SW480 (cell line): ENCODE results near the gene MMP24OS.
"Not testable (repeated sequence)": the region's sequence is repeated elsewhere in the genome, so short reads cannot be mapped to it uniquely, and the experiment has no call there.

Experiments
- DNase-seq: peaks from one replicate; pipeline ENCODE4 v3.0.0-alpha.2; 2016; ENCODE audit warnings: low spot score

MMP24OS gene

GRCh38 chr20:35275741-35276251, 2.1 kb downstream of the MMP24OS start:
- DNase-seq, result no peak

- DNase-seq, result no peak
These were observed 3.5 kb downstream of the MMP24OS start for GRCh38 chr20:35274172-35275092.

- no peak for DNase-seq
These were observed 4.3 kb downstream of the MMP24OS start for GRCh38 chr20:35273449-35274171.

GRCh38 chr20:35271904-35272303, 6.0 kb downstream of the MMP24OS start:
- DNase-seq, result no peak

- DNase-seq, result no peak
These were observed 6.6 kb downstream of the MMP24OS start for GRCh38 chr20:35271073-35271882.

- no peak for DNase-seq
These were observed 7.7 kb downstream of the MMP24OS start for GRCh38 chr20:35270021-35270902.

GRCh38 chr20:35269055-35269781, 8.7 kb downstream of the MMP24OS start:
- DNase-seq, result peak; percentile 55

- no peak for DNase-seq
These were observed 10.8 kb downstream of the MMP24OS start for GRCh38 chr20:35267092-35267491.

GRCh38 chr20:35264755-35265154, 13.2 kb downstream of the MMP24OS start:
- peak; percentile 68 for DNase-seq

GRCh38 chr20:35263532-35264341, 14.2 kb downstream of the MMP24OS start:
- no peak for DNase-seq

- peak; percentile 81 for DNase-seq
These were observed 15.0 kb downstream of the MMP24OS start for GRCh38 chr20:35262731-35263531.

- not testable (repeated sequence) for DNase-seq
These were observed 15.6 kb downstream of the MMP24OS start for GRCh38 chr20:35262321-35262720.

- no peak for DNase-seq
These were observed 17.5 kb downstream of the MMP24OS start for GRCh38 chr20:35260426-35260825.

GRCh38 chr20:35257175-35257909, 20.6 kb downstream of the MMP24OS start:
- no peak for DNase-seq

- no peak for DNase-seq
These were observed 23.4 kb downstream of the MMP24OS start for GRCh38 chr20:35254448-35254999.

- no peak for DNase-seq
These were observed 24.9 kb downstream of the MMP24OS start for GRCh38 chr20:35253010-35253409.

- DNase-seq, result not testable (repeated sequence)
These were observed 25.3 kb downstream of the MMP24OS start for GRCh38 chr20:35252598-35252997.
